OCI-LY3 (cell line): ENCODE data around the gene ADARB1.

Experiments
- H2AFZ ChIP-seq: fragments of 200-600, 300-600 bp; shearing (Covaris generic); 2 replicates; pipeline ENCODE4 v1.6.0; 2014; ENCODE audit warnings: antibody characterized with exemption, low read depth, low read length
- H3K27ac ChIP-seq: fragments of 200-600, 300-600 bp; sonication (generic); 2 replicates; pipeline ENCODE4 v1.5.1; 2014; ENCODE audit warnings: mild to moderate bottlenecking, low read length, moderate library complexity, mixed read lengths
- H3K27me3 ChIP-seq: fragments of 200-600, 300-600 bp; sonication (generic); 2 replicates; pipeline ENCODE4 v1.6.1; 2014; ENCODE audit warnings: low read depth, low read length, mixed read lengths
- H3K36me3 ChIP-seq: fragments of 200-600, 300-600 bp; sonication (generic); replicated peaks from 2 replicates; pipeline ENCODE3; 2014; ENCODE audit warnings: low read depth, low read length, mixed read lengths
- H3K4me1 ChIP-seq: fragments of 300-600, 200-600 bp; sonication (generic); 2 replicates; pipeline ENCODE4 v1.6.1; 2014; ENCODE audit warnings: low read length, mixed read lengths
- H3K4me2 ChIP-seq: fragments of 200-600, 300-600 bp; sonication (generic); 2 replicates; pipeline ENCODE4 v1.6.1; 2014; ENCODE audit warnings: low read length, mixed read lengths
- H3K4me3 ChIP-seq: fragments of 300-600, 200-600 bp; sonication (generic); 2 replicates; pipeline ENCODE4 v1.5.1; 2014; ENCODE audit warnings: antibody characterized with exemption, mild to moderate bottlenecking, low read length, moderate library complexity
- H3K79me2 ChIP-seq: fragments of 300-600, 200-600 bp; shearing (Covaris generic); 2 replicates; pipeline ENCODE4 v1.6.1; 2014; ENCODE audit warnings: mild to moderate bottlenecking, low read length, mixed read lengths
- H3K9ac ChIP-seq: fragments of 300-600, 200-600 bp; shearing (Covaris generic); 2 replicates; pipeline ENCODE4 v1.6.0; 2014; ENCODE audit warnings: mild to moderate bottlenecking, low read length, moderate library complexity
- H3K9me3 ChIP-seq: fragments of 200-600, 300-600 bp; shearing (Covaris generic); 2 replicates; pipeline ENCODE4 v1.6.1; 2014; ENCODE audit warnings: low read length, mixed read lengths; ENCODE audit not compliant: insufficient read depth
- H4K20me1 ChIP-seq: fragments of 200-600, 300-600 bp; sonication (generic); 2 replicates; pipeline ENCODE4 v1.6.1; 2016; ENCODE audit warnings: low read length, mixed read lengths; ENCODE audit not compliant: insufficient read depth
- CTCF ChIP-seq: fragments of 200-600, 300-600 bp; sonication (generic); IDR thresholded peaks from 2 replicates; pipeline ENCODE4 v1.5.1; 2014; ENCODE audit warnings: antibody characterized with exemption, low read length, low read depth
- EZH2phosphoT487 ChIP-seq: fragments of 200-600 bp; shearing (Covaris generic); IDR thresholded peaks from 2 replicates; pipeline ENCODE4 v1.6.1; 2018; ENCODE audit warnings: antibody characterized with exemption, mixed run types, low read depth

ADARB1 gene

DNA sequence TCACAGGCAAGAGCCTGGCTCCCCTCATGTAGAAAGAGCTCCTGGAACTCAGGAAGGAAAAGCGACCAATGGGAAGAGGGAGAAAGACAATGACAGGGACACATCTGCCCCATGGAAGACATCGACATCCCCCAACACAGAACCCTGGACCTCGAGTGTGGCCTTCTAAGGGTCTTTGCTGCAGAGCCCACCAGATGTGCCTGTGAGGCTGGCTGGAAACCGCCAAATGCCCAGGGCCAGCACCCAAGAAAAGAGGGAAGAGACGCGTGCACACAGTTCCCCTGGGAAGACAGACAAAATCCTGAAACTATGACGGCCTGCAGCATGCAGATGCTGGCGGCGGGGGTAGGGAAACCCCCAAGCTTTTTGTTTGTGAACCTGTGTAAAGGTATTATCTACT, 36.4 kb upstream of the ADARB1 start:
- H3K4me2 ChIP-seq, result no peak overlapping the region
- TF ChIP-seq CTCF (no peak), EZH2phosphoT487 (no peak)
- no peaks in the 10 kb centered on the region for H4K20me1 ChIP-seq
- no peaks in the 10 kb centered on the region for H3K9me3 ChIP-seq
- H3K4me1 ChIP-seq, result no peaks in the 10 kb centered on the region
- no peak overlapping the region for H2AFZ ChIP-seq
- H3K79me2 ChIP-seq, result no peaks in the 10 kb centered on the region
- H3K4me3 ChIP-seq, result no peak overlapping the region
- H3K36me3 ChIP-seq, result no peaks in the 10 kb centered on the region
- no peak overlapping the region for H3K9ac ChIP-seq
- no peak overlapping the region for H3K27ac ChIP-seq
- no peaks in the 10 kb centered on the region for H3K27me3 ChIP-seq

DNA sequence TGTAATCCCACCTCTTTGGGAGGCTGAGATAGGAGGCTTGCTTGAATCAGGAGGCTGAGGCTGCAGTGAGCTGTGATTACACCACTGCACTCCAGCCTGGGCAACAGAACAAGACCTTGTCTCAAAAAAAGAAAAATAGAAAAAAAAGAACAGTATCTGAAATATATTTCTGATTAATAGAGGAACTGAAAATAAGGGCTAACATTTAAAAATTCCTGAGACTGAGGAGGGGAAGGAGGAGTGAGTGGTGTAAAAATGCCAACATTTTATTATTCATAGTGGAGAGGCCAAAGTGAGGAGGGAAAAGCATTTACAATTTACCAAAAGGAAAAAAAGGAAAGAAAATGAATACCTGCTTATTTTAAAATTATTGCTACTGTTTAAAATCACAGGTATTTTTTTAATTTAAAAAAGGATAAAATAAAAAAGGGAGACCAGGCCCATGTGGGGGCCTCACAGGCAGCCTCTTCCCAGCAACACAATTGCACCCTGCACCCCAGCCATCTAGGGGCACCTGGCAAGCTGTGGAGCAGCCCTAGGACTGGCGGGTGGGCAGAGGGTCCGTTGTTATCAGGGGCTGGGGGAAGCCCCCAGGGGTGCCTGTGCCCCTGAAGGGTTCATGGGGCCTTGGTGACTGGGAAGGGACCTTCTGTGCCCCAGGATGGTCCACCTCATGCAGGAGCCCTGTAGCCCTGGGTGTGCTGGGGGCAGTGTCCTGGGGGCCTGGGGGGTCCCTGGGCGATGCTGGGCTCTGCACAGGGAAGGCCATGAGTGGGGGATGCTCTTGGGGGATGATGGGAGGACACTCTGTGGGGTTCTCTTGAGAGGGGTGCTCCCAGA, 34.8 kb upstream of the ADARB1 start:
- H3K27me3 ChIP-seq, result no peaks in the 10 kb centered on the region
- no peaks in the 10 kb centered on the region for H3K4me1 ChIP-seq
- H3K4me3 ChIP-seq, result no peak overlapping the region
- H3K4me2 ChIP-seq, result no peak overlapping the region
- no peak overlapping the region for H3K27ac ChIP-seq
- TF ChIP-seq CTCF (no peak), EZH2phosphoT487 (no peak)
- H3K79me2 ChIP-seq, result no peaks in the 10 kb centered on the region
- H4K20me1 ChIP-seq, result no peaks in the 10 kb centered on the region
- no peaks in the 10 kb centered on the region for H3K9me3 ChIP-seq
- no peak overlapping the region for H2AFZ ChIP-seq
- H3K36me3 ChIP-seq, result no peaks in the 10 kb centered on the region
- no peak overlapping the region for H3K9ac ChIP-seq

GRCh38 chr21:45040157-45040711, 34.1 kb upstream of the ADARB1 start:
- no peaks in the 10 kb centered on the region for H3K36me3 ChIP-seq
- no peaks in the 10 kb centered on the region for H3K4me1 ChIP-seq
- H2AFZ ChIP-seq, result no peak overlapping the region
- H3K79me2 ChIP-seq, result no peaks in the 10 kb centered on the region
- TF ChIP-seq EZH2phosphoT487 (no peak), CTCF (no peak)
- no peaks in the 10 kb centered on the region for H4K20me1 ChIP-seq
- H3K4me3 ChIP-seq, result no peak overlapping the region
- no peak overlapping the region for H3K9ac ChIP-seq
- H3K4me2 ChIP-seq, result no peak overlapping the region
- peaks cover under 1% of the 10 kb centered on the region; the same call in 1 of the 2 replicates for H3K27me3 ChIP-seq
- H3K9me3 ChIP-seq, result no peaks in the 10 kb centered on the region
- H3K27ac ChIP-seq, result no peak overlapping the region

- Histone ChIP-seq H3K9ac (no peak overlapping the region), H3K27me3 (peaks cover 5% of the 10 kb centered on the region; the same call in 1 of the 2 replicates), H3K79me2 (no peaks in the 10 kb centered on the region), H3K4me1 (no peaks in the 10 kb centered on the region), H2AFZ (no peak overlapping the region), H4K20me1 (no peaks in the 10 kb centered on the region), H3K36me3 (no peaks in the 10 kb centered on the region), H3K4me2 (no peak overlapping the region), H3K4me3 (no peak overlapping the region), H3K27ac (no peak overlapping the region), H3K9me3 (no peaks in the 10 kb centered on the region)
- no peak for TF ChIP-seq CTCF
- TF ChIP-seq EZH2phosphoT487, result no peak
Observed at GRCh38 chr21:45040739-45041138, 33.6 kb upstream of the ADARB1 start.
